HG03139 (cell line): ENCODE data around the gene RGS3.
"Not testable (repeated sequence)": the region's sequence is repeated elsewhere in the genome, so short reads cannot be mapped to it uniquely, and the experiment has no call there.

ENCODE experiments used
- ATAC-seq: cut with Tn5 transposase; IDR thresholded peaks from one replicate; pipeline ENCODE4 v1.9.1; 2021; ENCODE audit not compliant: unreplicated experiment

RGS3 gene

GRCh38 chr9:113631137-113631765 lies 167.7 kb downstream of the RGS3 start:
- ATAC-seq = no peak

- ATAC-seq = no peak
Observed at GRCh38 chr9:113631871-113632665, 168.5 kb downstream of the RGS3 start.

- ATAC-seq = no peak
Observed at GRCh38 chr9:113632776-113633590, 169.5 kb downstream of the RGS3 start.

- no peak for ATAC-seq
Observed at GRCh38 chr9:113633782-113634595, 170.5 kb downstream of the RGS3 start.

- ATAC-seq = no peak
Observed at GRCh38 chr9:113634596-113635515, 171.3 kb downstream of the RGS3 start.

GRCh38 chr9:113635586-113635985 lies 172.1 kb downstream of the RGS3 start:
- no peak for ATAC-seq

GRCh38 chr9:113636165-113636564 lies 172.6 kb downstream of the RGS3 start:
- no peak for ATAC-seq

GRCh38 chr9:113636693-113637092 lies 173.2 kb downstream of the RGS3 start:
- ATAC-seq = no peak

GRCh38 chr9:113638490-113638889 lies 175.0 kb downstream of the RGS3 start:
- ATAC-seq = no peak

- ATAC-seq = no peak
Observed at GRCh38 chr9:113638897-113639296, 175.4 kb downstream of the RGS3 start.

- not testable (repeated sequence) for ATAC-seq
Observed at GRCh38 chr9:113639411-113639970, 176.0 kb downstream of the RGS3 start.

GRCh38 chr9:113640418-113640817 lies 176.9 kb downstream of the RGS3 start:
- no peak for ATAC-seq

GRCh38 chr9:113641100-113641885 lies 177.8 kb downstream of the RGS3 start:
- ATAC-seq = no peak

GRCh38 chr9:113644321-113644720 lies 180.8 kb downstream of the RGS3 start:
- no peak for ATAC-seq

- no peak for ATAC-seq
Observed at GRCh38 chr9:113645227-113645977, 181.9 kb downstream of the RGS3 start.

- ATAC-seq = no peak
Observed at GRCh38 chr9:113645978-113646253, 182.4 kb downstream of the RGS3 start.

- ATAC-seq = no peak
Observed at GRCh38 chr9:113646491-113646890, 183.0 kb downstream of the RGS3 start.
